Hepatocyte (in vitro differentiated cells): ENCODE measurements around the gene GMDS. TPM values are rescaled to one million over a fixed set of nuclear protein-coding genes. Genes with fewer than 3 reads are reported as not detected.

Experiments used
- DNase-seq: peaks from one replicate; pipeline ENCODE4 v3.0.0-alpha.2; 2016; ENCODE audit warnings: low spot score
- H2AFZ ChIP-seq: fragments of 200-600 bp; sonication (generic); 2 replicates; pipeline ENCODE4 v1.6.0; 2016; ENCODE audit warnings: antibody characterized with exemption, mild to moderate bottlenecking
- H3K27ac ChIP-seq: fragments of 200-600 bp; sonication (generic); 2 replicates; pipeline ENCODE4 v1.5.1; 2016; ENCODE audit warnings: mild to moderate bottlenecking
- H3K27me3 ChIP-seq: fragments of 200-600 bp; sonication (generic); 2 replicates; pipeline ENCODE4 v1.6.1; 2016
- H3K36me3 ChIP-seq: fragments of 200-600 bp; sonication (generic); replicated peaks from 2 replicates; pipeline ENCODE4 v1.5.1; 2016; ENCODE audit warnings: low read depth; ENCODE audit not compliant: insufficient read depth
- H3K4me1 ChIP-seq: fragments of 200-600 bp; sonication (generic); 2 replicates; pipeline ENCODE4 v1.5.1; 2016; ENCODE audit warnings: mild to moderate bottlenecking, moderate library complexity; ENCODE audit not compliant: insufficient read depth
- H3K4me2 ChIP-seq: fragments of 200-600 bp; sonication (generic); 2 replicates; pipeline ENCODE4 v1.6.0; 2016
- H3K4me3 ChIP-seq: fragments of 200-600 bp; sonication (generic); 2 replicates; pipeline ENCODE4 v1.5.1; 2016; ENCODE audit warnings: mild to moderate bottlenecking
- H3K79me2 ChIP-seq: fragments of 200-600 bp; sonication (generic); 2 replicates; pipeline ENCODE4 v1.6.0; 2017; ENCODE audit warnings: mild to moderate bottlenecking
- H3K9me2 ChIP-seq: fragments of 200-600 bp; sonication (generic); replicated peaks from 2 replicates; pipeline ENCODE4 v1.6.0; 2017; ENCODE audit warnings: mild to moderate bottlenecking; ENCODE audit not compliant: insufficient read depth
- H3K9me3 ChIP-seq: fragments of 200-600 bp; sonication (generic); 2 replicates; pipeline ENCODE4 v1.5.1; 2016; ENCODE audit warnings: low read depth, mild to moderate bottlenecking
- H4K20me1 ChIP-seq: fragments of 200-600 bp; sonication (generic); 2 replicates; pipeline ENCODE4 v1.6.0; 2016; ENCODE audit warnings: mild to moderate bottlenecking; ENCODE audit not compliant: insufficient read depth, poor library complexity, severe bottlenecking
- EZH2 ChIP-seq: fragments of 200-600 bp; sonication (generic); IDR thresholded peaks from 2 replicates; pipeline ENCODE4 v1.6.1; 2016; ENCODE audit warnings: antibody characterized with exemption, mild to moderate bottlenecking, borderline replicate concordance
- EZH2phosphoT487 ChIP-seq: fragments of 200-600 bp; sonication (generic); IDR thresholded peaks from one replicate; pipeline ENCODE4 v1.6.1; 2018; ENCODE audit warnings: antibody characterized with exemption, mild to moderate bottlenecking, low read depth, moderate library complexity; ENCODE audit not compliant: unreplicated experiment, severe bottlenecking
- WGBS: methylation state at CpG from one replicate; pipeline ENCODE4 v1.1.6; 2016; ENCODE audit warnings: low lambda C conversion rate; ENCODE audit errors: missing lambda C conversion rate; 5-methylcytosine and 5-hydroxymethylcytosine counted together
- polyA plus RNA-seq: library from polyadenylated mRNA; unstranded; fragments of >200 nt; fragmentation: Nextera tagmentation; extraction: Ambion mirVana; gene quantifications from 2 replicates; pipeline ENCODE4 v1.2.1, GENCODE V29; 2016
- total RNA-seq: library from RNA; depleted of rRNA; stranded (reverse); fragments of >200 nt; gene quantifications from 2 replicates; pipeline ENCODE4 v1.2.3, GENCODE V29; 2014
- TF ChIP-seq, protein P1 (sequence below): fragments of 200-600 bp; sonication (generic); IDR thresholded peaks from 2 replicates; pipeline ENCODE4 v1.5.1; 2016; ENCODE audit warnings: antibody characterized with exemption, mild to moderate bottlenecking; ENCODE audit not compliant: poor library complexity

The GMDS gene
- total and polyA plus RNA-seq, 2 experiments from 2014 or later = 20.7 to 32.6 TPM

DNA sequence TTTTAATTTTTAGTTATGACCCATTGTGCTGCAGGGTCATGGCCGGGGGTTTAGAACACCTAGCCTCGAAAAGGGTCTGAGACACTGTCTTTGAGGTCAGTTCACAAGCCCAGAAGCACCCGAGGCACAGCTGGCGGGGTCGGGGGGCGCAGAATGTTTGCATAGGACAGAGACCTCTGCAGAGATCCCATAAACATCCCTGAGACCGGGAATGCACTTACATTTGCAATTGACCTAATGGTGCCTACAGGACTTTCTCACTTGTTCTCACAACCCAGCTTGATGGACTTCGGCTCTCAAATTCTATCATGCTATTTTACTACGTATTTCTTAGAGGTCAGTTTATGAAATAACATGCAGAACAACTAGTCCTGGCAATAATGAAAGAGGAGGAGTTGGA lies 669.2 kb downstream of the GMDS start:
- Histone ChIP-seq H3K4me1 (peaks cover 18% of the 10 kb centered on the region), H3K27me3 (no peaks in the 10 kb centered on the region), H4K20me1 (no peaks in the 10 kb centered on the region), H3K4me3 (no peak overlapping the region), H3K9me2 (no peaks in the 10 kb centered on the region), H3K4me2 (no peak overlapping the region), H3K27ac (no peak overlapping the region), H3K9me3 (no peaks in the 10 kb centered on the region), H3K79me2 (no peaks in the 10 kb centered on the region), H3K36me3 (no peaks in the 10 kb centered on the region), H2AFZ (no peak overlapping the region)
- 86% methylated on average over 9 of the region's 9 CpGs for WGBS
- no peak for TF ChIP-seq EZH2
- TF ChIP-seq, protein P1, sequence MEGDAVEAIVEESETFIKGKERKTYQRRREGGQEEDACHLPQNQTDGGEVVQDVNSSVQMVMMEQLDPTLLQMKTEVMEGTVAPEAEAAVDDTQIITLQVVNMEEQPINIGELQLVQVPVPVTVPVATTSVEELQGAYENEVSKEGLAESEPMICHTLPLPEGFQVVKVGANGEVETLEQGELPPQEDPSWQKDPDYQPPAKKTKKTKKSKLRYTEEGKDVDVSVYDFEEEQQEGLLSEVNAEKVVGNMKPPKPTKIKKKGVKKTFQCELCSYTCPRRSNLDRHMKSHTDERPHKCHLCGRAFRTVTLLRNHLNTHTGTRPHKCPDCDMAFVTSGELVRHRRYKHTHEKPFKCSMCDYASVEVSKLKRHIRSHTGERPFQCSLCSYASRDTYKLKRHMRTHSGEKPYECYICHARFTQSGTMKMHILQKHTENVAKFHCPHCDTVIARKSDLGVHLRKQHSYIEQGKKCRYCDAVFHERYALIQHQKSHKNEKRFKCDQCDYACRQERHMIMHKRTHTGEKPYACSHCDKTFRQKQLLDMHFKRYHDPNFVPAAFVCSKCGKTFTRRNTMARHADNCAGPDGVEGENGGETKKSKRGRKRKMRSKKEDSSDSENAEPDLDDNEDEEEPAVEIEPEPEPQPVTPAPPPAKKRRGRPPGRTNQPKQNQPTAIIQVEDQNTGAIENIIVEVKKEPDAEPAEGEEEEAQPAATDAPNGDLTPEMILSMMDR = no peak
- no peak for TF ChIP-seq EZH2phosphoT487
- DNase-seq = no peak

DNA sequence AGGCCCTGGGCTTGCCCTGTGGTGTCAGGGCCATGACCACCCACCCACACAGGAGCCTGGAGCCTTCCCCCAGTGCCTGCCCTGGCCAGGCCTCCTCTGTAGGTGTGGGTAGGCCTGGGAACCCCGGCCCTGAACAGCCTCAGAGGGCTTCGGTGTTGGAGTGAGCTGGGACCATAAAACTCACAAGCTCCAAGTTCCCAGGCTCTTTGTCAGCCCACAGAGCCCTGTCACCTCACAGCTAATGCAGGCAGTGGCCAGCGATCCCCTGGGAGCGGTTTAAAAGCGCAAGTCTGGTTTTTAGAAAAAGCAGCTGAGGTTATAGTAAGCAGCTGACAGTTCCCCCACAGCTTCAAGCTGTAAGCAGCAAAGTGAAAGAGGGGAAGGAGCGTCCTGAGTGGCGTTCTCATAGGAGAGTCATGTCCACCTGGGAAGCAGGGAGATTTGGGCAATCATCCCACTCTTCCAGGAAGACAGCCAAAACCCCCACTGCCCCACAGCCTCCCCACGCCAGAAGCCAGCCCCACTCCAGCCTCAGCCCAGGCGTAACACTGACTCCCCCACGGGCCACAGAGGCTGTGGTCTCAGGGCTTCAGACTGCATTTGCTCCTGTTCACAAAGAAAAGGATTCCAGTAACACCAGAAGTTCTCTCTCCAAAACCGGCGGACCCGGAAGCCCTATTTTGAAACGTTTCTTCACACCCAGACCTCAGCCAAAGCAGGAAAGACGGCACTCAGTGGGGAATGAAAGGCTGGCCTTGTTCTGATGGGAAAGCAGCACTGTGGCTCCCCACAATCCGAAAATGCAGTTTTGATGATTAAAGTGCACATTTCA lies 670.0 kb downstream of the GMDS start:
- no peak for DNase-seq
- H3K27me3 ChIP-seq = no peaks in the 10 kb centered on the region
- no peaks in the 10 kb centered on the region for H3K79me2 ChIP-seq
- H3K4me2 ChIP-seq = peak overlapping the region; percentile 57
- no peaks in the 10 kb centered on the region for H3K9me2 ChIP-seq
- peak overlapping the region; percentile 51 for H2AFZ ChIP-seq
- H3K4me3 ChIP-seq = no peak overlapping the region
- peaks cover 18% of the 10 kb centered on the region for H3K4me1 ChIP-seq
- H3K9me3 ChIP-seq = no peaks in the 10 kb centered on the region
- H4K20me1 ChIP-seq = no peaks in the 10 kb centered on the region
- no peaks in the 10 kb centered on the region for H3K36me3 ChIP-seq
- peak overlapping the region; percentile 66 for H3K27ac ChIP-seq
- 43% methylated on average over 16 of the region's 16 CpGs for WGBS
- no peak for TF ChIP-seq EZH2
- TF ChIP-seq, protein P1 = no peak
- TF ChIP-seq EZH2phosphoT487 = no peak

DNA sequence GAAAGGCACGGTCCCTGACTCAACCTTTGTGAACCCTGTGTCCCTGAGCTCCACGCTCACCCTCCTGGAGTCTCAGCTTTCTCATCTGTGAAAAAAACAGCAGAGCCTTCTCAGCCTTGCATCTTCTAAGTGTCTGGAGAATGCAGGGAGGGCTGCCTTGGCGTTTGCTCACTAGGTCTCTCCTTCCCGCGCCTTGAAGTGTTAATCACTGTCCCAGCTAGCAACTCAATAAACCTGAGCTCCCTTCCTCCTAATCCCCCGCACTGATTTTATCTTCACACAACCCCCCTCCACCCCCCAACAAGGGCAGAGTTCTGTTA lies 670.6 kb downstream of the GMDS start:
- DNase-seq = no peak
- H3K9me2 ChIP-seq = no peaks in the 10 kb centered on the region
- H4K20me1 ChIP-seq = no peaks in the 10 kb centered on the region
- H3K4me3 ChIP-seq = no peak overlapping the region
- WGBS = 52% methylated on average over 5 of the region's 6 CpGs
- peak overlapping the region; percentile 57 for H3K4me2 ChIP-seq
- TF ChIP-seq EZH2phosphoT487 (no peak), EZH2 (no peak)
- TF ChIP-seq, protein P1 = no peak
- peaks cover 18% of the 10 kb centered on the region for H3K4me1 ChIP-seq
- H2AFZ ChIP-seq = peak overlapping the region; percentile 51
- H3K27ac ChIP-seq = peak overlapping the region; percentile 66
- H3K9me3 ChIP-seq = no peaks in the 10 kb centered on the region
- no peaks in the 10 kb centered on the region for H3K79me2 ChIP-seq
- H3K36me3 ChIP-seq = no peaks in the 10 kb centered on the region
- H3K27me3 ChIP-seq = no peaks in the 10 kb centered on the region
